HG03520 (cell line): ENCODE data around the gene EEFSEC.

Experiments used
- ATAC-seq: cut with Tn5 transposase; IDR thresholded peaks from one replicate; pipeline ENCODE4 v1.9.1; 2021; ENCODE audit warnings: mild to moderate bottlenecking, moderate library complexity; ENCODE audit not compliant: unreplicated experiment

EEFSEC gene

DNA sequence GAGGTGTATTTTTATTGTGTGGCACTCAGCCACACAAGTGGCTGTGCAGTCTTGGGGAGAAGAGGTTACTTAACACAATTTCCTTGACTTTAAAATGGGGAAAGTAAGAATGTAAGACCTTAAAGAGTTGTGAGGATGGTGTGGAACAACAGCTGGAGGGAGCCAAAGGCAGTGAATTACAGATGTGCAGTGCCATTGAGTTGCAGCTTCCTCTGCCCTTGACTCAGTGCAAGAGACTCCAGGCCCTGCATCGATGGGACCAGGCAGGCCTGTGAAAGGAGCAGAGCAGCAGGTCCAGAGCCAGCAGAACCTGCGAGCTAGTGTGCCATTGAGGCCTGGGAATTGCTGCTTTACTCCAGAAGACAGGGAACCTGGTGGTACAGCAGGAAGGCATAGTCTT lies 27.2 kb downstream of the EEFSEC start:
- ATAC-seq = no peak

DNA sequence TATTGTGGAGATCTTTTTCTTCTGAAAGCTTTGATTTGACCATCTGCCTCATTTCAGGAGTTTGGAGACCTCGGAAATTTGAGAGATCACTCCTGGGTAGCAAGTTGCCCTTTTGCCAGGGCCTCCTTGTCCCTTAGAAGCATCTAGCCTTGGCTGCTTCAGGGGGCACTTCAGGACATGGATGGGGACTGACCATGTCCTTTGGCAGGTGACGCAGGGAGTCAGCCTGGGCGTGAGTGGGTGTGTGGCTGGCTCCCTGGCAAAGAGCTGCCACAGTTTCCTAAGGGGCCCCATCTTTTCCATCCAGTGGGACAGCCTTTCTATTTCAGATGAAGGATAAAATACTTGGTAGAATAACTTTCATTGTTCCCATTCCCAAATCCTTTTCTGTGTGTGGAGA lies 27.6 kb downstream of the EEFSEC start:
- no peak for ATAC-seq

GRCh38 chr3:128182656-128183055 lies 29.4 kb downstream of the EEFSEC start:
- no peak for ATAC-seq

- ATAC-seq = no peak
These were observed 32.6 kb downstream of the EEFSEC start for GRCh38 chr3:128185630-128186447.

DNA sequence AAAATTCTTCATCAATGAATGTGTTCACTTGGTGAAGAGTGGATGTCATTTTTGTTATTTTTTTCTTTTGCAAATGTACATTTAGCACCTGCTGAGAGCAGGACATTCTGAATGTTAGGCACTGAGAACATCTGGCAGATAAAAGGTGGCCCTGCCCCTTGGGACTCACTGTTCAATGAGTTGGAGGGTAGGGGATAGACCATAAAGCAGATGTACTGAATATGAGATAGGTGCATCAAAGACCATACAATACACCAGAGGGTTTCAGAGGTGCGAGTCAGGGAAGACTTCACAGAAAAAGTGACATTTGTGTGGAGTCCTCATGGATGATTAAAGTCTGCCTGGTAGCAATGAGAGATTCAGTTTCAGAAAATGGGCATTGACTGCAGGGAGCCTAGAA lies 34.2 kb downstream of the EEFSEC start:
- no peak for ATAC-seq

GRCh38 chr3:128188326-128188725 lies 35.0 kb downstream of the EEFSEC start:
- no peak for ATAC-seq

DNA sequence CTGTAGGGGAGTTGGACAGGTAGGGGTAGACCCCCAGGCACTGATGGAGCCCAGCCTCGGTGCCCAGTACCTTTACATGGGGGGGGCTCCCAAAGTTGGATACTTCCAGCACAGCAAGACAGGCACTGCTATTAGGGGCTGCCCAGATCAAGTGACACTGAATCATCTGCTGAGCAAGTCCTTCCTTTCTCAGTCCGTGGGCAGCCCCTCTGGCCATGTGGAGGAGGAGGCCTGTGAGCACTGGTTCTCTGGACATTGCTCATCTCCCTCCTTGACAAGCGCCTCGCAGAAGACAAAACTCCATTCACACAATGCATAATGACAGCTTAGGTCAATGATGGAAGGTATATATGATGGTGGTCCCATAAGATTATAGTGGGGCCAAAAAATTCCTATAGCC lies 35.7 kb downstream of the EEFSEC start:
- ATAC-seq = no peak

DNA sequence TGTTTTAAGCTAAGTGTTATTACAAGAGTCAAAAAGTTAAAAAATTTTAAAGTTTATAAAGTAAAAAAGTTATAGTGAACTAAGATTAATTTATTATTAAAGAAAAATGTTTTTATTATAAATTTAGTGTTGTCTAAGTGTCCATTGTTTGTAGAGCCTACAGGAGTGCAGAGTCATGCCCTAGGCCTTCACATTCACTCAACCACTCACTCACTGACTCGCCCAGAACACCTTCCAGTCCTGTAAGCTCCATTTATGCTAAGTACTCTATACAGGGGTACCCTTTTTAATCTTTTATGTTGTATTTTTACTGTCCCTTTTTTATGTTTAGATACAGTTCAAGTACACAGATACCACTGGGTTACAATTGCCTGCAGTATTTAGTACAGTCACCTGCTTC lies 37.2 kb downstream of the EEFSEC start:
- no peak for ATAC-seq

DNA sequence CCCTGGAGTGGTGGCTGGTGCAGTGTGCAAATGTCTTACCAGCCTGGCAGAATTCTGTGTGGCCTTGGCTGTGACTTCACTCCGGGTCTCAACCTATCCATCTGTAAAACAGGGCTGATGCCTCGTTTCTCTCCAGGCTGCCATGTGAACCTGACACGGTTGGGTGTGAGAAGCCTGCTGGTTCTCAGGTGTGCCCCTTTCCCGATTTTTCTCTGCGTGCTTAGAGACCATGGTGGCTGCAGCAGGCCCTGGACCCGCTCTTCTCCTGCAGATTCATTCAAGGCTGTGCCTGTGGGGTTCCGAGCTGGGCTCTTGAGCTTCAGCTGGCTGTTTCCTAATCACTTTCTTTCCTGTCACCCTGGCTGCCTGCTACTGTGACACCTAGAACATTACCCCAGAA lies 38.9 kb downstream of the EEFSEC start:
- no peak for ATAC-seq

- no peak for ATAC-seq
These were observed 39.9 kb downstream of the EEFSEC start for GRCh38 chr3:128193168-128193567.

- ATAC-seq = no peak
These were observed 41.6 kb downstream of the EEFSEC start for GRCh38 chr3:128194843-128195242.

- ATAC-seq = no peak
These were observed 42.1 kb downstream of the EEFSEC start for GRCh38 chr3:128195369-128195768.

GRCh38 chr3:128195802-128196201 lies 42.5 kb downstream of the EEFSEC start:
- no peak for ATAC-seq

GRCh38 chr3:128196647-128197046 lies 43.4 kb downstream of the EEFSEC start:
- ATAC-seq = no peak

DNA sequence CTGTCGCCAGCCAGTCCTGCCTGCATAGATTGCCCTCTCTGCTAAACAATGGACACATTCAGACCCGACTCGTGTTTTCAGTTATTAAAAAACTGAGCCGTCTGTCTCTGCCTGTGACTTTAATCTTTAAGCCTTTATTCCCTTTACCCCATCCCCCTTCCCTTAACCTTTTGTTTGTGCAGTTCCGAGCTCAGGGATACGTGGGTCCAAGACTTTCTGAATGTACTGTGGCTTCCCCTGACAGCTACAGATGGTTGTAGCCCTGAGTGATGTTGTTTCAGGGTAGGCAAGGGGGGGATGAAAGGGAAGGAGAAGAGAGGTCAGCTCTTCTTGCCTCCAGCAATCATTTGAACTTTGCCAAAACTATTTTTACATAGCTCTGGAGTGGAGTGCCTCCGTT lies 44.6 kb downstream of the EEFSEC start:
- no peak for ATAC-seq

- no peak for ATAC-seq
These were observed 45.0 kb downstream of the EEFSEC start for GRCh38 chr3:128198313-128198712.

DNA sequence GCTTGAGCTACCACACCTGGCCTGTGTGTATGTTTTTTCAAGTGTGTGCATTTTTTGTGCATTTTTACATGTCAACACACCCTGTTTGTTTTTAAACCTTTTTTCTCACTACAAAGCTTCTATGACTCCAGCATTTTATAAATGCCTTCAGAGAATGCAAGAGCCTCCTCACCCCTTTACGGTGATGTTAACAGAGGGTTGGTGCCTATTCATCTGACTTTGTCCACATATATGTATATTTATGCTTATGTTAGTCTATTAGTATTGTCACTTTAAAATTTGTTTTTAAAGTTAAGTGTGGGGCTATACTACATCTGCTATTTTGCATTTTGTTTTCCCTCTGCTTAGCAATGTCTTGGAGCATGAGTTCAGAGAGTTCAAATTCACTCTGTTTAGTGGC lies 45.8 kb downstream of the EEFSEC start:
- no peak for ATAC-seq

GRCh38 chr3:128201158-128201755 lies 48.0 kb downstream of the EEFSEC start:
- ATAC-seq = no peak

GRCh38 chr3:128203169-128203568 lies 49.9 kb downstream of the EEFSEC start:
- ATAC-seq = no peak

GRCh38 chr3:128205558-128206145 lies 52.4 kb downstream of the EEFSEC start:
- ATAC-seq = no peak

DNA sequence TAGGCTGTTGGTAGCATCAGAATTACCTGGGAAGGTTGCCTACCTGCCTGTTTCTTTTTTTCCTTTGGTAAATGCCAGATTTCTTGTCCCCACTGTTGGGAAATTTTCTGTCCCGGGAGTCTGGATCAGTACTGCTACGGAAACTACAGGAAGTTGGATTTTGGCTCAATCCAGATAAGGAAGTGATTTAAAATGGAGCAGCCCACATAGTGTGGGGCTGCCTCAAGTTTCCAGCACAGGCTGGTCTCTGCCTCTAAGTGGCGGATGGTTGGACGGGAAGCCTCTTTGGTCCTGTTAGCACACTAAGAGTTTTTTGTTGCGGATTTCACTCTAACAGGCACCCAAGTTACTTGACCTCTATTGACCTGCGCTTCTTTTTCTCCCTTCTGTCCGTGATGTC lies 54.7 kb downstream of the EEFSEC start:
- no peak for ATAC-seq

GRCh38 chr3:128210711-128211110 lies 57.4 kb downstream of the EEFSEC start:
- no peak for ATAC-seq
